ENCODE results near the gene MFN2. TPM values are rescaled to one million over a fixed set of nuclear protein-coding genes. Genes with fewer than 3 reads are reported as not detected.

Gene MFN2
- total RNA-seq, 4 donors from 2014 or later = 176 to 282 (median 217) TPM

- Histone ChIP-seq H3K4me1 (peaks cover 56 to 63% of the 10 kb centered on the region in 2 donors), H3K9me3 (no peaks in the 10 kb centered on the region), H3K4me3 (no peak overlapping the region), H3K27me3 (no peaks in the 10 kb centered on the region), H3K36me3 (no peaks in the 10 kb centered on the region), H3K27ac (peak overlapping the region in 2 of 4 donors; percentile 77 to 86)
- intact Hi-C loops (cut with DNase I; ENCODE audit: low total_unique reads) (loop anchor here (5.0 kb wide), 1 partner anchor 35 kb away; no protein-coding TSS in a partner anchor), in situ Hi-C loops (cut with MboI; ENCODE audit: low sequenced_read_pairs in 4 of 4) (no loop called here)
- DNase-seq (no peak), ATAC-seq (no peak)
- TF ChIP-seq, protein P1, sequence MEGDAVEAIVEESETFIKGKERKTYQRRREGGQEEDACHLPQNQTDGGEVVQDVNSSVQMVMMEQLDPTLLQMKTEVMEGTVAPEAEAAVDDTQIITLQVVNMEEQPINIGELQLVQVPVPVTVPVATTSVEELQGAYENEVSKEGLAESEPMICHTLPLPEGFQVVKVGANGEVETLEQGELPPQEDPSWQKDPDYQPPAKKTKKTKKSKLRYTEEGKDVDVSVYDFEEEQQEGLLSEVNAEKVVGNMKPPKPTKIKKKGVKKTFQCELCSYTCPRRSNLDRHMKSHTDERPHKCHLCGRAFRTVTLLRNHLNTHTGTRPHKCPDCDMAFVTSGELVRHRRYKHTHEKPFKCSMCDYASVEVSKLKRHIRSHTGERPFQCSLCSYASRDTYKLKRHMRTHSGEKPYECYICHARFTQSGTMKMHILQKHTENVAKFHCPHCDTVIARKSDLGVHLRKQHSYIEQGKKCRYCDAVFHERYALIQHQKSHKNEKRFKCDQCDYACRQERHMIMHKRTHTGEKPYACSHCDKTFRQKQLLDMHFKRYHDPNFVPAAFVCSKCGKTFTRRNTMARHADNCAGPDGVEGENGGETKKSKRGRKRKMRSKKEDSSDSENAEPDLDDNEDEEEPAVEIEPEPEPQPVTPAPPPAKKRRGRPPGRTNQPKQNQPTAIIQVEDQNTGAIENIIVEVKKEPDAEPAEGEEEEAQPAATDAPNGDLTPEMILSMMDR (IDR thresholded peaks at IDR 0.05 in 4 of 5, conservative IDR thresholded peaks at IDR 0.05 in 1 of 5) = no peak
- TF ChIP-seq POLR2A (IDR thresholded peaks at IDR 0.05) = no peak
Measured at GRCh38 chr1:11942280-11942679, 38.0 kb upstream of the MFN2 start.

GRCh38 chr1:11943619-11944018, 36.6 kb upstream of the MFN2 start:
- ATAC-seq = peak; percentile 21 to 55

DNA sequence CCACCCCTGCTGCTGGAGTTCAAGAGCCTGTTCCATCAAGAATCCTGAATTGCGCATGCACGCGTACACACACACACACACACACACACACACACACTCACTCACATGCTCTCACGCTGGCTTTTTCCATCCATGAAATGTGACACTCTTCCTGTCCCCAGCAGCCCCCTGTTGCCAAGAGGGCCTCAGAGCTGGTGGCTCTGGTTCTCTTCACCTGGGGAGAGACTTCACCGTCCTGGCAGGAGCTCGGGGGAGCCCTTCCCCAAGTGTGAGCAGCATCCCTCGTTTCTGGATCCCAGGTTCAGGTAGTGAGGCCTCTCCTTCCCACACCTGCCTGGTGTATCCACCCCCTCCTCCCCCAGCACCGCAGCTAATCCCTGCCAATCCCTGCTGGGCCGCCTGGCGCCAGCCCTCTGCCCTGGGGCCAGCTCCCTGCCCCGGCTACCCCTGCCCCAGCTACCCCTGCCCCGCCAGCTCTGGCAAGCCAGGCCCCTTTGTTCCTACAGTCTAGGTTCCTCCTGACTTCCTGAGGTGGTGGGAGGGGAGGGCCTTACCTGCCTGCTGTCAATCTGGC, 35.8 kb upstream of the MFN2 start:
- ATAC-seq = peak; percentile 77 to 79
- intact Hi-C loops (cut with DNase I; ENCODE audit: low total_unique reads) = loop anchor here (5.0 kb wide), 1 partner anchor 33 kb away; no protein-coding TSS in a partner anchor
- no peaks in the 10 kb centered on the region for H3K9me3 ChIP-seq
- no peak overlapping the region for H3K4me3 ChIP-seq
- no peaks in the 10 kb centered on the region for H3K27me3 ChIP-seq
- peak; percentile 60 to 82 for DNase-seq
- H3K36me3 ChIP-seq = no peaks in the 10 kb centered on the region
- in situ Hi-C loops (cut with MboI; ENCODE audit: low sequenced_read_pairs in 4 of 4) = no loop called here
- peak overlapping the region; percentile 62 to 86 (median 80) for H3K27ac ChIP-seq
- TF ChIP-seq POLR2A (IDR thresholded peaks at IDR 0.05) = no peak
- TF ChIP-seq, protein P1 (IDR thresholded peaks at IDR 0.05 in 4 of 5, conservative IDR thresholded peaks at IDR 0.05 in 1 of 5) = no peak
- H3K4me1 ChIP-seq = peaks cover 38 to 50% of the 10 kb centered on the region in 2 donors

More at GRCh38 chr1:11943619-11944018, 36.6 kb upstream of the MFN2 start:
- H3K9me3 ChIP-seq = no peaks in the 10 kb centered on the region
- peak in 1 of 2 donors; percentile 74 for DNase-seq
- H3K4me1 ChIP-seq = peaks cover 47 to 59% of the 10 kb centered on the region in 2 donors
- H3K4me3 ChIP-seq = no peak overlapping the region
- peak overlapping the region; percentile 62 to 86 (median 80) for H3K27ac ChIP-seq
- H3K36me3 ChIP-seq = no peaks in the 10 kb centered on the region
- TF ChIP-seq POLR2A (IDR thresholded peaks at IDR 0.05) = no peak
- TF ChIP-seq, protein P1 (IDR thresholded peaks at IDR 0.05 in 4 of 5, conservative IDR thresholded peaks at IDR 0.05 in 1 of 5) = no peak
- in situ Hi-C loops (cut with MboI; ENCODE audit: low sequenced_read_pairs in 4 of 4) (no loop called here), intact Hi-C loops (cut with DNase I; ENCODE audit: low total_unique reads) (loop anchor here (5.0 kb wide), 1 partner anchor 34 kb away; no protein-coding TSS in a partner anchor)
- no peaks in the 10 kb centered on the region for H3K27me3 ChIP-seq

DNA sequence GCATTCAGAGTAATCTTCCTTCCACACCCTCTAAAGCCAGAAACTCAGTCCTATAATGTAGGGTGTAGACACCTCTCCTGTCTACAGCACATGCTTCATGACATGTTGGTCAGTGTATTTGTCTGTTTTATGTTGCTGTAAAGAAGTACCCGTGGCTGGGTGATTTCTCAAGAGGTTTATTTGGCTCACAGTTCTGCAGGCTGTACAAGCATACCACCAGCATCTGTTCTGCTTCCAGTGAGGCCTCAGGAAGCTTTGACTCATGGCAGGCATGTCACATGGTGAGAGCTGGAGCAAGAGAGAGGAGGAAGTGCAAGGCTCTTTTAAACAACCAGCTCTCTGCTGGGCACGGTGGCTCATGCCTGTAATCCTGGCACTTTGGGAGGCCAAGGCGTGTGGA, 33.6 kb upstream of the MFN2 start:
- H3K36me3 ChIP-seq = peaks cover 0 to 8% of the 10 kb centered on the region in 2 donors
- in situ Hi-C loops (cut with MboI; ENCODE audit: low sequenced_read_pairs in 4 of 4) = no loop called here

More for the DNA sequence above, 33.6 kb upstream of the MFN2 start:
- Histone ChIP-seq H3K27me3 (no peaks in the 10 kb centered on the region), H3K27ac (no peak overlapping the region), H3K4me1 (peaks cover 20 to 29% of the 10 kb centered on the region in 2 donors), H3K4me3 (no peak overlapping the region), H3K9me3 (no peaks in the 10 kb centered on the region)
- intact Hi-C loops (cut with DNase I; ENCODE audit: low total_unique reads) = no loop called here
- TF ChIP-seq POLR2A (IDR thresholded peaks at IDR 0.05) = no peak
- TF ChIP-seq, protein P1 (IDR thresholded peaks at IDR 0.05 in 4 of 5, conservative IDR thresholded peaks at IDR 0.05 in 1 of 5) = no peak
- DNase-seq = no peak
- ATAC-seq = no peak

Data from gastrocnemius medialis (tissue), 4 donors.